ENCODE results near the gene LHFPL2.
"Not testable (repeated sequence)": the region's sequence is repeated elsewhere in the genome, so short reads cannot be mapped to it uniquely, and the experiment has no call there.

Gene LHFPL2, protein sequence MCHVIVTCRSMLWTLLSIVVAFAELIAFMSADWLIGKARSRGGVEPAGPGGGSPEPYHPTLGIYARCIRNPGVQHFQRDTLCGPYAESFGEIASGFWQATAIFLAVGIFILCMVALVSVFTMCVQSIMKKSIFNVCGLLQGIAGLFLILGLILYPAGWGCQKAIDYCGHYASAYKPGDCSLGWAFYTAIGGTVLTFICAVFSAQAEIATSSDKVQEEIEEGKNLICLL

DNA sequence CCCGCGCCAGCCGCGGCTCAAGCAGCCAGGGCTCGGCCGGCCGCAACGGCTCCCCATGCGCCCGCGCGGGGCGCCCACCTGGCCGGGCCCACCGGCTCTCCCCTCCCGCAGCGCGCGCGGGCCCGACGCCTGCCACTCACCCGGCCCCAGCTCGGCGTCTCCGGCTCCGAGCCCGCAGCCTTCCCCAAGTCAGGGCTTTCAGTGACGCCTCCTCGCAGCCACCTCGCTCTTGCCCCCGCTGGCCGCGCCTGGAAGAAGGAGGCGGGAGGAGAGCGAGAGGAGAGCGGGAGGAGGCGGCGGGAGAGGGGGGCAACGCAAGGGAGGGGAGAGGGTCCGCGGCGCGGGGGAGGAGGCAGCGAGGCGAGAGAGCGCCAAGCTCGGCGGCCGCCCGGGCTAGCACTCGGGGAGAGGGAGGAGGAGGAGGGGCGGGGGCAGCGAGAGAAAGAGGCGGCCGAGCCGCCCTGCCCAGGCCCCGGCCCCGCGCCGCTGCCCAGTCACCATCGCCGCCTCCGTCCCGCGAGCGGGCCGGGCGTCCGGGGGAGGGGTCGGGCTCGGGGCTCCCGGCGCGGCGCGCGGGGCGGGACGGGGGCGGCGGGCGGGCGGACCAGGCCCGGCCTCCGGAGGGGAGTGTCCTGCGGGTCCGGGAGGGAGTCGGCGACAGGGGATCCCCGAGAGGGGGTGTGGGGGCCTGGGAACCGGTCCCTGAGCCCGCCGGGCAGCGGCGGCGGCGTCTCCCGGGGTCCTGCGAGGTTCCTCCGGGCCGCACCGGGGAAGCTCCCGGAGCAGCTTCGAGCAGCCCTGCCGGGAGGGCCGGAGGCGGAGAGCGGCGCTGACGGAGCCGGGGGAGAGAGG is at the start of gene LHFPL2:
Gene LHFPL2, minus strand, starts transcription at position 414 of the 852 bp plus-strand sequence. CDS start 138,559 bp downstream, outside the sequence.
- DNase-seq (ENCODE audit: low read depth): no peak

DNA sequence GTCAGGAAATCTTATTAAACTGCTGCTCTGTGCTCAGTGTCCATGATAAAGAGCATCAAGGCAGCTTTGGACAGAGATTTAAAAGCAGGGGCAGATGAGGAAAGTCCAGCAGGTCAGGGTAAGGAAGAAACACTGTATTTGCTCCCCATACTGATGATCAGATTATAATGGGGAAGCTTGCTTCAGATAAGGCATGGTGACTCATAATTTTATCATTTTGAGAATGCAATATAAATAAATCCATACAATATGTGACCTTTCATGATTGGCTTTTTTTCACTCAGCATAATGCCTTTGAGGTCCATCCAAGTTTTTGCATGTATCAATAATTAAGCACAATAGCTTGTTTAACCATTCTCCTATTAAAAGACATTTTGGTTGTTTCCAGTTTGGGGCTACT is 48.1 kb upstream of the LHFPL2 start:
- DNase-seq (ENCODE audit: low read depth): no peak

DNA sequence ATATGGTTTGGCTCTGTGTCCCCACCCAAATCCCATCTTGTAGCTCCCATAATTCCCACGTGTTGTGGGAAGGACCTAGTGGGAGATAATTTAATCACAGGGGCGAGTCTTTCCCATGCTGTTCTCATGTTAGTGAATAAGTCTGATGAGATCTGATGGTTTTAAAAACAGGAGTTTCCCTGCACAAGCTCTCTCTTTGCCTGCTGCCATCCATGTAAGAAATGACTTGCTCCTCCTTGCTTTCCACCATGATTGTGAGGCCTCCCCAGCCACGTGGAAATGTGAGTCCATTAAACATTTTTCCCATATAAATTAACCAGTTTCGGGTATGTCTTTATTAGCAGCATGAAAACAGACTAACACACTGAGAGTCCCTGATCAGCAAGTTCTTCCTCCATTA is 47.5 kb upstream of the LHFPL2 start:
- not testable (repeated sequence) for DNase-seq (ENCODE audit: low read depth)

DNA sequence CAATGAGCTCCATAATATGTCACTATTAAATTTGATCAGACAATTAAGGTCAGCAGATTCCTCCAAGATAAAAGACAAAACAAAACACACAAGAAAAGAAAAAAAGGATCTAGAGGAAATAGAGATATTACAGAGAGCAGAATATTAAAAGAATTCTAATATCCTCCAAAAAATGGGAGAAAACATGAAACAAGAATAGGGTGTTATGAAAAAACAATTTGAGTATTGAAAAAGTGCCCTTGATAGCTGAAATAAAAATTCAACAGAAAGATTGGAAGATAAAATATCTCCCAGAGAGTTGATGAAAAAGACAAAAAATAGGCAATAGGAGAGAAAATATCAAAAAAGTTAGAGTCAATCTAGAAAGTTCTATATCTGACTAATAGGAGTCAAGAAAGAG is 44.8 kb upstream of the LHFPL2 start:
- DNase-seq (ENCODE audit: low read depth): no peak

DNA sequence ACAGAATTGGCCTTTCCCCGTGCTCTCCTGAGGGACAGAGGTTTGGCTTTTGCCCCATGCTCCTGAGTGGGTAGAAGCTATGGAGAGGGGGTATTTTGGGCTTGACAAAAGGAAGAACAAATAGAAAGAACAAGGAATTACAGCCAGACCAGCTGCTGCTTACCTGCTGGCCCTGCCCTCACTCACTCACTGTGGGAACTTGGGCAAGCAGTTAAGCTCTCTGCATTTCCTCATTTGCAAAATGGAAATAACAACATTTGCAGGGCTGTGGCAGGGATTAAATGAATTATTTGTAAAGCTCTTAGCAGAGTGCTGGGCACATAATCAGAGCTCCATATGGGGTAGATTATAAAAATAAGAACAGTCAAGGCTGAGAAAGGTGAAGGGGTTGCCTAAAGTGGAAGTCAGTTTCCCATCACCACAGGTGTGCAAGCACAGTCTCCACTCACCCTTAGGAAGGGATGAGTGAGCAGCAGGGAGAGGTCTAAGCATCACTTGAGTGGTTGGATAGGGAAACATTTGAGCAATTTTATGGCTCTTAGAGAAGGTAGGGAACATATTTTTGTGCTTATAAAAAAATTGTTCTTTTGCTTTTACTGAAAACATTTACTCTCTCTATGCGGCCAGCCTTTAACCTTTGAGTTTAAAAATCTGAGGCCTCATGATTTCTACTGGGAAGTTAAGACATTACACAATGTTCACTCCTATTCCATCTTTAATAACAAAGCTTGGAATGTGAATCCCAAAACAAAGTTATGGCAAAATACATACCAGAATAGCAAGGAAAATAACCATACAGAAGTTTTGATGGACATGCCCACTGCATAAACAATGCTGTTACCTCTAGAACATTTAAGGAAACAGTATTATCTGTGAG is 42.8 kb upstream of the LHFPL2 start:
- no peak for DNase-seq (ENCODE audit: low read depth)

DNA sequence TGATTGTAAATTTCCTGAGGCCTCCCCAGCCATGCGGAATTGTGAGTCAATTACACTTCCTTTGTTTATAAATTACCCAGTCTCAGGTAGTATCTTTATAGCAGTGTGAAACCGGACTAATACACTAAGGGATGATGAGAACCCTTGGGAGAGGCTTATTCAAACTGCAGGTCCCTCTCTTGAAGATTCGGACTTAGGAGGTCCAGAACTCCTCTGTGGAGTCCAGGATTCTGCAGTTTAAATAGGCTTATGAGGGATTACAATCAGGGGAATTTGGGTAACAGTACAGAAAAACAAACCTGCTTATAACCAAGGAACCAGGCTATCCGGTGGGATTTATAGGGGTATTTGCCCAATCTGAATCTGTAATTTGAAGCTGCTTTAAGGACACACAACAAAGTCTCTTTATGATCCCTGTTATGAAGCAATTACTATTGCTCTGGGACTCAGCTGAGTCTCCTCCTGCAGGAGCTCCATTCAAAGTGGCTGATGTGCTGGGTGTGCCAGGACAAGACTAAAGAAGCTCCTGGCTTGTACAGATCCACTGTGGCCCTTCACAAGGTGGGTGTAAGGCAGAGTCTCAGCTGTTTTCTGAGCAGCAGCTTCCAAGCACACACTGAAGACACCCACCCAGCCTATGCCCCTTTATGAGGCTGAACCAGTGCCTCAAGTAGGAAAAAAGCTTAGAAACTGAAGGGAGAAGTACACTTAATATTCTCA is 41.8 kb upstream of the LHFPL2 start:
- DNase-seq (ENCODE audit: low read depth): no peak

DNA sequence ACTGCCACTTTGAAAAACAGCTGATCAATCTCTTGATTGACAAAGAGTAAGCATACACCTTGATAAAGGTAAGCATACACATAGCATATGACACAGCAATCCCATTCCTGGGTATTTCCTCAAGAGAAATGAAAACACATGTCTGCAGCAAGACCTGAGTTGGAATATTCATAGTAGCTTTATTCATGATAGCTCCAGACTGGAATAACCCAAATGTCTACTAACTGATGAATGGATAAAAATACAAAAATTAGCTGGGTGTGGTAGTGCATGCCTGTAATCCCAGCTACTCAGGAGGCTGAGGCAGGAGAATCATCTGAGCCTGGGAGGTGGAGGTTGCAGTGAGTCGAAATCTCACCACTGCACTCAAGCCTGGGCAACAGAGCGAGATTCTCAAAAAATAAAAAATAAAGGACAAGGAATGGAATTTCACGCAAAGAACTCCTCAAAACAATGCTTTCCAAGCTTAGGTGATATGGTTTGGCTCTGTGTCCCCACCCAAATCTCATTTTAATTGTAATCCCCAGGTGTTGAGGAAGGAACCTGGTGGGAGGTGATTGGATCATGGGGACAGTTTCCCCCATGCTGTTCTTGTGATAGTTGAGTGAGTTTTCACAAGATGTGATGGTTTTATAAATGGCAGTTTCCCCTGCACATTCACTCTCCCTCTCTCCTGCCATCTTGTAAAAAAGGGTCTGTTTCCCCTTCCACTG is 41.1 kb upstream of the LHFPL2 start:
- no peak for DNase-seq (ENCODE audit: low read depth)

DNA sequence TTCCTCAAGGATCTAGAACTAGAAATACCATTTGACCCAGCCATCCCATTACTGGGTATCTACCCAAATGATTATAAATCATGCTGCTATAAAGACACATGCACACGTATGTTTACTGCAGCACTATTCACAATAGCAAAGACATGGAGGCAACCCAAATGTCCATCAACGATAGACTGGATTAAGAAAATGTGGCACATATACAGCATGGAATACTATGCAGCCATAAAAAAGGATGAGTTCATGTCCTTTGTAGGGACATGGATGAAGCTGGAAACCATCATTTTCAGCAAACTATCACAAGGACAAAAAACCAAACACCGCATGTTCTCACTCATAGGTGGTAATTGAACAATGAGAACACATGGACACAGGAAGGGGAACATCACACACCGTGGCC is 38.9 kb upstream of the LHFPL2 start:
- DNase-seq (ENCODE audit: low read depth): not testable (repeated sequence)

DNA sequence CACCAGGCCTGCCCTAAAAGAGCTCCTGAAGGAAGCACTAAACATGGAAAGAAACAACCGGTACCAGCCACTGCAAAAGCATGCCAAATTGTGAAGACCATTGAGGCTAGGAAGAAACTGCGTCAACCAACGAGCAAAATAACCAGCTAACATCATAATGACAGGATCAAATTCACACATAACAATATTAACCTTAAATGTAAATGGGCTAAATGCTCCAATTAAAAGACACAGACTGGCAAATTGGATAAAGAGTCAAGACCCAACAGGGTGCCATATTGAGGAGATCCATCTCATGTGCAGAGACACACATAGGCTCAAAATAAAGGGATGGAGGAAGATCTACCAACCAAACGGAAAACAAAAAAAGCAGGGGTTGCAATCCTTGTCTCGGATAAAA is 35.3 kb upstream of the LHFPL2 start:
- not testable (repeated sequence) for DNase-seq (ENCODE audit: low read depth)

DNA sequence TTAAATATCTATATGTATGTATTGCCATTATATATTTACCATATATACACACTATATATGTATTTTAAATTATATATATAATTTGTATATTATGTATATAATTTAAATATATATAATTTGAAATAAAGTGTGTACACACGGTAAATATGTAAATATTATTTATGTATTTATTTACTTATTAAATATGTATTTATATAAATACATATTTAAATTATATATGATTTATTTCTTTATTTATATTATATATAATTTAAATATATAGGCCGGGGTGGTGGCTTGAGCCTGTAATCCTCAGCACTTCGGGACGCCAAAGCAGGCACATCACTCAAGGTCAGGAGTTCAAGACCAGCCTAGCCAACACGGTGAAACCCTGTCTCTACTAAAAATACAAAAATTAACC is 31.3 kb upstream of the LHFPL2 start:
- DNase-seq (ENCODE audit: low read depth): no peak

DNA sequence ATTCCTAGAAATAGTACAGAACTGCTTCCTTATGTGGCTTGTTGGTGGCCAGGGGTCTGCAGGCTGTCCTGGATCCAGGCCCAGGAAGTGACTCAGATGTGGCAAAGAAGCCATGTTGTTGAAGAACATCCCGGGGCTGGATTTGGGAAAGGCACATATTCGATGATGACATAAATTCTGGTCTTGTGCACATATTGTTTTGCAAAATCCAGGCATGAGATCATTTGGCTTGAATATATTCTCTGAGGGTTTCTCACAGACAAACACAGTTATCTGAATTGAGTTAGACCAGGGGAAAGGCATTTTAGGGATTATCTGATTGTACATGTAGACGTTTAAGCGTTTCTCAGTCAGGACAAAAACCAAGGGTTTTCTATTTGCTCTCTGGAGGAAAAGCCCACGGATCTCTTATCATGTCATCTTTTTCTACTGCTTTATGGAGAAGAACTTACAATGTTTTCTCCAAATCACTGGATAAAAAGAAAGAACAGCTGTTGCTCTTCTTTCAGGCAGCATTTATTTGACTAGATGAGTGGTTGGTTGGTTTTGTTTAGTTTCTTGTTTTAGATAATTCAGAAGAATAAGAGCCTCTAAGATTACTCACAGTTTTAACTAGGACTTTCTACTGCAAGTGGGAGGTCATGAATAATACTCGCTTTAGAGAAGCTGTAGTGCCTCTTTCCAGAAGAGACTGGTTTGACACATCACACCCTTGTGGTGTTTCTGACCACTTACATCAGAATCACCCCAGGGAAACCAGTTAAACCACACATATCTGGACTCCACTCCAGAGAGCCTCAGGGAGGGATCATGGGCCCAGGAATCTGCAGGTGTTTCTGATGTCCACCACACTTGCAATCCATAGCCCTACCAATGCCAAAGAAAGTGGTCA is 29.5 kb upstream of the LHFPL2 start:
- no peak for DNase-seq (ENCODE audit: low read depth)

DNA sequence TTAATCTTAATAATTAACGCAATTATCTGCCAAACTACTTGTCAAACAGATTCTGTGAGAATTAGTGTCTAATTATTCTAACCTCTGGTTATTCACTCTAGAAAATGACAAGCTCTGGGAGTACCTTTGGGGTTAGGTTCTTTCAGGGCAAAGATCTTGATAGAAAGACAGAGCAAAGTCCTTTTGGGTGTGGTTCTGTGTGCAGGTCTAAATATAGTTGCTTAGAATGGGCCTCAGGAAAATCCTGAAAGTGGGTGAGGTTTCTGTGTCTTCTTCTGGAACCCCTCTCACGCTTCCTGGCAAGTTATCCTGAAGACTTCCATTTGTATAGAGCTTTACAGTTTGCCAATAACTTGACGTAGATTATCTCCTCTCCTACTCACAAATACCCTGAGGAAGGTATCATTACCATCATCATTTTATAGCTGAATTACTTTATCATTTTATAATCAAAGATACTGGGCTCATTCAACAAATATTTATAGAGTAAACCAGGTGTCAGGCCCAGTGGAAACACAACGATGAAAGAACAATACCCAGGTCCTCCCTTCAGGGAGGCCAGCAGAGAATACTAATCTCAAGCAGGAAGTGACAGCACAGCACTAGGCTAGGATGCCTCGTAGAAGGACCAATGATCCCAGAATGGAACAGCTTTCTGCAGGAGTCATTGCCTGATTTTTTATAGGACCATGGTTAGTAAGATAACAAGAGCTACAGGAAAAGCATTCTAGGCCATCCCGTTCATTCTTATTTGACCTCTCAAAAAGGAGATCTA is 27.6 kb upstream of the LHFPL2 start:
- no peak for DNase-seq (ENCODE audit: low read depth)

DNA sequence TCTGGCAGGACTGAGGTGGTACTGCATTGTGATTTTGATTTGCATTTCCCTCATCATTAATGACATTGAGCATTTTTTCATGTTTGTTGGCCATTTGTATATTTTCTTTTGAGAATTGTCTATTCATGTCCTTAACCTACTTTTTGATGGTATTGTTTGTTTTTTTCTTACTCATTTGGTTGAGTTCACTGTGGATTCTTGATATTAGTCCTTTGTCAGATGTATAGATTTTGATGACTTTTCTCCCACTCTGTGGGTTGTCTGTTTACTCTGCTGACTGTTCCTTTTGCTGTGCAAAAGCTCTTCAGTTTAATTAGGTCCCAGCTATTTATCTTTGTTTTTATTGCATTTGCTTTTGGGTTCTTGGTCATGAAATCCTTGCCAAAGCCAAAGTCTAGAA is 25.3 kb upstream of the LHFPL2 start:
- DNase-seq (ENCODE audit: low read depth): not testable (repeated sequence)

DNA sequence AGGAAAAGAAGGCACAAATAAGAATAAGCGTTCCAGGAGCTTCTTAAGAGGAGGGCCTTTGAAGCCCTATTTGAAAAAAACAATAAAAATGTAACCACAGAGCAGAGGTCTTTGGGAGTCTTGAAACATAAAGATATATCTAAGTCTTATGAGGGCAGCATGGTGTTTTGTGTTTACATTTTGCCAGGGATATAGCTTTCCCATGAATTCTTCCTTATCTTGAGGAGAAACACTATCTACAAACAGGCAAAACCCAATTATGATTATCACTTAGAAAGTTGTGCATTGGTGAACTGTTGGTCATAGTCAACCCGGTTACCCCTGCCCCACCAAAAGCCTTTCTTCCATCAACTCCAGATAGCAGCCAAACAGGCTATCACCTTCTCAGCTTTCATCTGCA is 23.6 kb upstream of the LHFPL2 start:
- DNase-seq (ENCODE audit: low read depth): no peak

DNA sequence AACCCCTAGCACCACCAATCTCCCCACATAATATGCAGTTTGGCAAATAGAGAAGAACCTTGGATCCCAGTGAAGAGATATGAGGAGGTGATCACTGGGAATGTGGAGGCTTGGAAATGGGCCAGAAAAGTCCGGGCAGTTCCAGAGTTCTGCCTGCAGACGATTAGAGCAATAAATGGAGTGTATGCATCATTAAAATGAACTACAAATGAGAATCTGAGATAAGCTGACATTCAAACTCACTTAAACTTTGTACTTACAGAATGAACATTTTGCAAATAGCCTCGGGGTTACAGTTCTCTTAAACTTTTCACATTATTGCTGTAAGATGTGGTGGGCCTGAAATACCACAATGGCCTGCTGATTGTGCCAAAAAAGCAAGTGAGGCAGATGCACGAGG is 23.0 kb upstream of the LHFPL2 start:
- DNase-seq (ENCODE audit: low read depth): no peak

DNA sequence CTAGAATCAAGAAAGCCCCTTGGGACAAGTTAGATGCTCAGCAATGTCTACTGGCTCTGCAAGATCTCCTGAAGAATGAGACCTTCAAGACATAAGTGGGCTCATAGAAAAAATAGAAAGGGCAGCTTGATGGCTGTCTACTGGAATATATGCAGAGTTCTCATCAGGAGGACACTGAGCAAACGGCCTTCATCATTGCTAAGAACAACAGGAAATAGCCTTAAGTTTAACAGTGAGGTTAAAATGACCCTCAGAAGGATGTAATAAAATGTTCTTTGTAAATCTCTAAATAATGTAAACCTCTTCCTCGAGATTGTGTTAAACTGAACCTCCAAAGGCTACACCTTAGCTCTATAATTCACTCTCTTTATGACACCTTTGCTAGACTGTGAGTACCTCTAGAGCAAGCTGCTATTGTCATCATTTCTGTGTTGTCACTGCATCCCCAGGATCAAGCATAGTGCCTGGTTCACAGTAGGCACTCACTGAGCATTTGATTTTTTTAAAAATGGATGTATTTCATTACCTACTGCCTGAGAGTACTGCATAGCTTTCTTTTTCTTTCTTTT is 22.2 kb upstream of the LHFPL2 start:
- DNase-seq (ENCODE audit: low read depth): no peak

DNA sequence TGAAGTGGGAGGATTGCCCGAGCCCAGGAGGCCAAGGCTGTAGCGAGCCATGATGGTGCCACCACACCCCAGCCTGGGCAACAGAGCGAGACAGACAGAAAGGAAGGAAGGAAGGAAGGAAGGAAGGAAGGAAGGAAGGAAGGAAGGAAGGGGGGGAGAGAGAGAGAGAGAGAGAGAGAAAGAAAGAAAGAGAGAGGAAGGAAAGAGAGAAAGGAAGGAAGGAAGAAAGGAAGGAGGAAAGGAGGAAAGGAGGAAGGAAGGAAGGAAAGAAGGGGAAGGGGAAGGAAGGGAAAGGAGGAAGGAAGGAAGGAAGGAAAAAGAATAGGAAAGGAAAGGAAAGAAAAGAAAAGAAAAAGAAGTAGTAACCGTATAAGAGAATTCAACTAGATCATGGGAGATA is 20.8 kb upstream of the LHFPL2 start:
- DNase-seq (ENCODE audit: low read depth): no peak

DNA sequence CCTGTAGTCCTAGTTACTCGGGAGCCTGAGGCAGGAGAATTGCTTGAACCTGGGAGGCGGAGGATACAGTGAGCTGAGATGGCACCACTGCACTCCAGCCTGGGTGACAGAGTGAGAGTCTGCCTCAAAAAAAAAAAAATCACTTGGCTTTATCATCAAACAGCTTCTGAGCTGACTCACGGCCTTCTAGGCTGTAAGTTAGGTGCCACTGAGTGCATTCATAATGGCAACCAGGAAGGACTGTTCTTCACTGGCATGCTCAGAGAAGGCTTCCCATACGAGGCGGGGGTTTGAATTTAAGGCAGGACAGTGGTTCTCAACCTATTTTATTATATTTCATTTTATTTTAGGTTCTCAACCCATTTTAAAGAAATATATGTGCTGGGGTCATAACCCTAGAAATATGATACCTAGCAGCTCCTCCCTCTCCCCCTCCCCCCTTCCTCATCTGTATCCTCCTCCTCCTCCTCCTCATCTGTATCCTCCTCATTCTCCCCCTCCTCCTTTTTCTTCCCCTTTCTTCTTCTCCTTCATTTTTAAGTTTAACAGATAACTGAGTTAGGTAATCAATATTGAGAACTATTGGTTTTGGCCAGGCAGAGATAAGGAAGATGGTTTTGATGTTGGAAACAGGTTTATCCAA is 19.0 kb upstream of the LHFPL2 start:
- no peak for DNase-seq (ENCODE audit: low read depth)

DNA sequence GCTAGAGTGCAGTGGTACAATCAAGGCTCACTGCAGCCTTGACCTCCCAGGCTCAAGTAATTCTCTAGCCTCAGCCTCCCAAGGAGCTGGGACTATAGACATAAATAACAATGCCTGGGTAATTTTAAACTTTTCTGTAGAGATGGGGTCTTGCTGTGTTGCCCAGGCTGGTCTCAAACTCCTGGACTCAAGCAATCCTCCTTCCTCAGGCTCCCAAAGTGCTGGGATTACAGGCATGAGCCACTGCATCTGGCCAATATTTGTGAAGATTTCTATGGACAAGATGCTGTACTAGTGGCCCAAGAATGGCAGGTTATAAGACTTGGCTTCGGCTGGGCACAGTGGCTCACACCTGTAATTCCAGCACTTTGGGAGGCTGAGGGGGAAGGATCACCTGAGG is 18.4 kb upstream of the LHFPL2 start:
- not testable (repeated sequence) for DNase-seq (ENCODE audit: low read depth)

Measured in stimulated activated CD8-positive, alpha-beta memory T cell treated with anti-CD3 and anti-CD28 coated beads, Interleukin-15, amount 100 ng/mL, for 1 hour (primary cell).